CD4-positive, CD25-positive, alpha-beta regulatory T cell (primary cell): ENCODE results near the gene CNOT10. TPM values are rescaled to one million over a fixed set of nuclear protein-coding genes. Genes with fewer than 3 reads are reported as not detected.

Experiments
- ATAC-seq, 2 donors: fragments of 150-1000 bp; cut with Tn5 transposase; one replicate each; pipeline ENCODE4 v1.10.0; 2021; ENCODE audit warnings: low read depth in 2 of 2, moderate number of reproducible peaks in 2 of 2, moderate library complexity in 1 of 2
- DNase-seq, 3 donors: peaks; one replicate each; pipeline versions ENCODE4 v3.0.0 to v3.0.0-alpha.2; 2012 to 2022; ENCODE audit warnings: mixed read lengths in 1 of 3
- H3K27ac ChIP-seq: one replicate; pipeline ENCODE4 v1.7.0; 2013; ENCODE audit warnings: mild to moderate bottlenecking, low read length; ENCODE audit not compliant: insufficient read depth, poor library complexity, severe bottlenecking
- H3K27me3 ChIP-seq: one replicate; pipeline ENCODE4 v1.7.0; 2013; ENCODE audit warnings: low read length; ENCODE audit not compliant: control insufficient read depth, insufficient read depth
- H3K36me3 ChIP-seq: one replicate; pipeline ENCODE4 v1.7.0; 2013; ENCODE audit warnings: mild to moderate bottlenecking, low read length, moderate library complexity; ENCODE audit not compliant: control insufficient read depth, insufficient read depth
- H3K4me1 ChIP-seq: 2 replicates; pipeline ENCODE4 v1.7.0; 2013; ENCODE audit warnings: mild to moderate bottlenecking, low read length; ENCODE audit not compliant: insufficient read depth, control insufficient read depth, poor library complexity, severe bottlenecking
- H3K4me3 ChIP-seq: one replicate; pipeline ENCODE4 v1.7.0; 2013; ENCODE audit warnings: low read depth, mild to moderate bottlenecking, low read length, moderate library complexity
- H3K9me3 ChIP-seq, 2 experiments: 1 replicate in 1 of 2; 2 replicates in 1 of 2; pipeline ENCODE4 v1.7.0; 2013; ENCODE audit warnings: low read length in 2 of 2, mild to moderate bottlenecking in 1 of 2, moderate library complexity in 1 of 2; ENCODE audit not compliant: control insufficient read depth in 2 of 2
- H3K27ac Mint-ChIP-seq, 3 donors: one replicate each; pipeline ENCODE4 v1.8.0; 2020 to 2022; ENCODE audit warnings: mild to moderate bottlenecking in 3 of 3, mixed read lengths in 3 of 3, moderate library complexity in 2 of 3
- H3K27me3 Mint-ChIP-seq: one replicate; pipeline ENCODE4 v1.8.0; 2022; ENCODE audit warnings: mild to moderate bottlenecking, mixed read lengths
- H3K36me3 Mint-ChIP-seq: one replicate; pipeline ENCODE4 v1.8.0; 2020; ENCODE audit warnings: mixed read lengths
- H3K4me1 Mint-ChIP-seq, 4 donors: one replicate each; pipeline ENCODE4 v1.8.0; 2020 to 2022; ENCODE audit warnings: mixed read lengths in 4 of 4, mild to moderate bottlenecking in 1 of 4
- H3K4me3 Mint-ChIP-seq, 4 donors: one replicate each; pipeline ENCODE4 v1.8.0; 2020 to 2022; ENCODE audit warnings: mild to moderate bottlenecking in 4 of 4, mixed read lengths in 4 of 4, moderate library complexity in 3 of 4
- H3K9me3 Mint-ChIP-seq, 7 donors: one replicate each; pipeline ENCODE4 v1.8.0; 2020 to 2022; ENCODE audit warnings: mixed read lengths in 7 of 7, mild to moderate bottlenecking in 3 of 7, moderate library complexity in 2 of 7
- polyA plus RNA-seq, 4 donors: library from polyadenylated mRNA; unstranded; fragments of 300-500 nt; fragmentation: Illumina TruSeq; gene quantifications; one replicate each; pipeline ENCODE4 v1.2.3, GENCODE V29; 2021
- total RNA-seq: library from RNA; stranded (reverse); gene quantifications from one replicate; pipeline ENCODE4 v1.2.3, GENCODE V29; 2022

CNOT10 gene
- total and polyA plus RNA-seq, 5 donors from 2014 or later, result 29.9 to 33.9 (median 32.3) TPM

DNA sequence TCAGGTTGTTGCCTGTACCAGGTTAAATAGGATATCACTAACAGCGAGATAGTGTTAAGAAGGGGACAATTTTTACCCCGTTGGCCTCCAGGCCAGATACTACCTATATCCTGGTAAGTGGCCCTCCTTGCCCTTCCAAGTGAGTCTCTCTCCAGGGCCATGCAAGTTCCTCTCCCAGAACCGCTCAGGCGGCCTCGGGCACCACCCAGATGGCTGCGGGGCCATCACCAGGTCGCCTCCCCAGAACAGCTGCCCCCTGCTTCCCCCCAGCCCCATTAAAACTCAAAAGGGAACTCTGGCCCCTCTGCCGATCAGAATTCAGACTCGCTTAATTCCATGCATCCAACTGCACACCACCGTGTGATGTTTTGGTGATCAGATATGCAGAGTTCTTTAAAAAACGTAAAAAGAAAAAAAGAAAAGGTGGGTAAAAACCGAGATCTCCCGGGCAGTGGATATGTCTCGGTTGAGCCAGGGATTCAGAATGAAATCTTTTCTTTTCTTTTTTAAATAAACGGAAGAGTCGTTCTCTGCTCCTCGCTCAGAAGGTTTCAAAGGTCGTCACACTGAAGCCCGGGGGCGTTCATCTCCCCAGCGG lies 131.0 kb downstream of the CNOT10 start:
- Histone ChIP-seq H3K27ac (no peak overlapping the region), H3K36me3 (no peaks in the 10 kb centered on the region), H3K9me3 (no peaks in the 10 kb centered on the region), H3K4me3 (no peak overlapping the region), H3K27me3 (peaks cover 19% of the 10 kb centered on the region), H3K4me1 (peaks cover 20% of the 10 kb centered on the region)
- DNase-seq, result no peak
- peaks cover 71% of the 10 kb centered on the region for H3K27me3 Mint-ChIP-seq
- peak overlapping the region; percentile 42 to 84 (median 70) for H3K4me3 Mint-ChIP-seq
- peaks cover 0 to 21% (median 5%) of the 10 kb centered on the region in 4 donors for H3K4me1 Mint-ChIP-seq
- peaks cover 0 to 2% (median 0%) of the 10 kb centered on the region in 7 donors for H3K9me3 Mint-ChIP-seq
- H3K36me3 Mint-ChIP-seq, result no peaks in the 10 kb centered on the region
- no peak for ATAC-seq
- peak overlapping the region in 2 of 3 donors; percentile 7 to 74 for H3K27ac Mint-ChIP-seq

DNA sequence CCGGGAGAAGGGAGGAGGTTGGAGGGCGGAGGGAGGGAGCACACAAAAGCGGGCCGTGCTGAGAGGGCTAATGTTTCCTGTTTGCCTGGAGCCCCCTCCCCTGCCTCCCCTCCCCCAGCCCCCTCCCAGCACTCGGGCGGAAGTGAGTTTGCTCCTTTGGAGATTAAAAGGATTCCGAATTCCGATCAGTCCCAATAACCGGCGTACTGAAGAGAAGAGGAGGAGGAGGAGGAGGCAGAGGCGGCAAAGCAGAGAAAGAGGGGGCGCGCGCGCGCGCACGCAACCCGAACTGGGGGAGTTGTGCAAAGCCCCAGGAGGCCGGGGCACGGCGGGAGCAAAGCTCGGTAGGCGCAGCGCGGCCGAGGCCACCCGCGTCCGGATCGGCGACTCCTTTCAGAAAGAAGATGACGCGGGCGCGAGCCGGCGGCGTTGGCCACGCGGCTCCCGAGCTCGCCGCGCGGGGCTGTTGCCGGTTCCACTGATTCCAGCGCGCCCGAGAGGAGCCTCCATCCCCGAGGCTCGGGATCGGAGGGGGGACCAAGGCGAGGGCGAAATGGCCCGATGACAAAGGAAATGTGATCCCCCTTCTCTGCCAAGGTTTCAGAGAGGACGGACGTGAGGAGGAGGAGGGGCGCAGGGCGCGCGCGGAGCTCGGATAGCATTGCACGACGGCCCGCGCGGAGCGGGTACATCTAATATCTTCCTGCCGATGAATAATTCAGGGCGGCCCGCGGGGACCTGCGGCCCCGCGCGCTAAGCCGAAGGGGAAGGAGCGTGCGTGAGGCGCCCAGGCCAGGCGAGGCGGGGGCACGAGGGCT lies 131.7 kb downstream of the CNOT10 start:
- H3K4me3 Mint-ChIP-seq, result peak overlapping the region; percentile 67 to 86 (median 72)
- Histone ChIP-seq H3K27ac (no peak overlapping the region), H3K4me3 (no peak overlapping the region), H3K9me3 (no peaks in the 10 kb centered on the region), H3K36me3 (no peaks in the 10 kb centered on the region), H3K4me1 (peaks cover 20% of the 10 kb centered on the region), H3K27me3 (peaks cover 19% of the 10 kb centered on the region)
- H3K36me3 Mint-ChIP-seq, result no peaks in the 10 kb centered on the region
- ATAC-seq, result peak in 1 of 2 donors; percentile 25
- H3K27ac Mint-ChIP-seq, result no peak overlapping the region
- H3K27me3 Mint-ChIP-seq, result peaks cover 68% of the 10 kb centered on the region
- H3K9me3 Mint-ChIP-seq, result peaks cover 0 to under 1% (median 0%) of the 10 kb centered on the region in 7 donors
- peaks cover 0 to 21% (median 5%) of the 10 kb centered on the region in 4 donors for H3K4me1 Mint-ChIP-seq
- peak in 2 of 3 donors; percentile 12 to 48 for DNase-seq

DNA sequence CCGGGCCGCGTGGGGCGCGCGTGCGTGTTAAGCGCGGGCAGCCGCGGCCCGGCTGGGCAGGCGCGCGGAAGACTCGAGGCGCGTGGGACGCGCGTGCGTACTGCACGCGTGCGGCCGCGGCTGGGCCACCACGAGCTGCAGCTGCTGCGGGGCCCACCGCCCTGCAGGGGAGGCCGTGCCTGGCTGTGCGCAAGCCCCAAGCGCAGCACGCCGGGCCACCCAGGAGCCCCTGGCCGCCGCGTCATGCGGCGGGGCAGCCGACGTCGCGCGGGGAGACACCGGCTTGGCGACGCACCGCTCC lies 132.2 kb downstream of the CNOT10 start:
- H3K27ac ChIP-seq, result no peak overlapping the region
- DNase-seq (no peak), ATAC-seq (no peak)
- H3K27ac Mint-ChIP-seq, result no peak overlapping the region
- H3K4me1 Mint-ChIP-seq, result peaks cover 0 to 21% (median 5%) of the 10 kb centered on the region in 4 donors
- H3K4me3 Mint-ChIP-seq, result peak overlapping the region in 3 of 4 donors; percentile 52 to 76 (median 64)
- no peak overlapping the region for H3K4me3 ChIP-seq
- no peaks in the 10 kb centered on the region for H3K9me3 ChIP-seq
- peaks cover 67% of the 10 kb centered on the region for H3K27me3 Mint-ChIP-seq
- peaks cover 19% of the 10 kb centered on the region for H3K27me3 ChIP-seq
- H3K36me3 ChIP-seq, result no peaks in the 10 kb centered on the region
- H3K36me3 Mint-ChIP-seq, result no peaks in the 10 kb centered on the region
- H3K4me1 ChIP-seq, result peaks cover 20% of the 10 kb centered on the region
- no peaks in the 10 kb centered on the region for H3K9me3 Mint-ChIP-seq

DNA sequence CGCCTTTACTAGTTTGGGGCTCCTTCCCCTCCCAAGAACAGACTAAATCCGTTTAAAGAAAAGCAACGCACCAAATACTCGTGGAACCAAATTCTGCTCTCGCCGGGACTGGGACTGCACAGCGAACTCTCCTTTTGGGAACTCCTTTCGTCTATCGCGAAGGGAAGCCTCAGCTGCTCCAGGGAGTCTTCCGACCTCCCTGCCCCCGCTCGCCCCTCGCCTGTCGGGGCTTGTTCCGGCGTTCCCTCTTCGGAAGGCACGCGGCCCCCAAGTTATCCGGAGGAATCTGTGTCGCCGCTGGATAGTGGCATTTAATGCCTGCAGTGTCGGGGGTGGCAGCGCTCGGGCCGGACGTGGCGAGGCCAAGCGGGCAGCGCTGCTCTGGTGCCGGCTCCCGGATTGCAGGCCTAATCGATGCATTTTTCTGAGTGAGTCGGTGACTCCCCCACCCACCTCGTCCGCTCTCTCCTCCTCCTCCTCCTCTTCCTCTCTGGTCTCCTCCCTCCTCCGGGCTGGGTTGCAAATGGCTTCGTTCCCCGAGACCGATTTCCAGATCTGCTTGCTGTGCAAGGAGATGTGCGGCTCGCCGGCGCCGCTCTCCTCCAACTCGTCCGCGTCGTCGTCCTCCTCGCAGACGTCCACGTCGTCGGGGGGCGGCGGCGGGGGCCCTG lies 132.7 kb downstream of the CNOT10 start, which contains the start of gene TRIM71:
TSS of gene TRIM71 (plus strand) at position 440 of the 671 bp plus-strand sequence. CDS start at position 524, 84 bp downstream.
- ATAC-seq, result peak in 1 of 2 donors; percentile 8
- Mint-ChIP-seq H3K4me1 (peaks cover 0 to 21% (median 5%) of the 10 kb centered on the region in 4 donors), H3K27me3 (peaks cover 69% of the 10 kb centered on the region), H3K36me3 (no peaks in the 10 kb centered on the region), H3K4me3 (peak within 1 kb of the TSS; percentile 71 to 86 (median 74)), H3K27ac (no peak within 1 kb of the TSS), H3K9me3 (no peaks in the 10 kb centered on the region)
- Histone ChIP-seq H3K4me1 (peaks cover 20% of the 10 kb centered on the region), H3K9me3 (no peaks in the 10 kb centered on the region), H3K36me3 (no peaks in the 10 kb centered on the region), H3K27me3 (peaks cover 22% of the 10 kb centered on the region), H3K4me3 (no peak within 1 kb of the TSS), H3K27ac (no peak within 1 kb of the TSS)
- peak in 2 of 3 donors; percentile 5 to 43 for DNase-seq

DNA sequence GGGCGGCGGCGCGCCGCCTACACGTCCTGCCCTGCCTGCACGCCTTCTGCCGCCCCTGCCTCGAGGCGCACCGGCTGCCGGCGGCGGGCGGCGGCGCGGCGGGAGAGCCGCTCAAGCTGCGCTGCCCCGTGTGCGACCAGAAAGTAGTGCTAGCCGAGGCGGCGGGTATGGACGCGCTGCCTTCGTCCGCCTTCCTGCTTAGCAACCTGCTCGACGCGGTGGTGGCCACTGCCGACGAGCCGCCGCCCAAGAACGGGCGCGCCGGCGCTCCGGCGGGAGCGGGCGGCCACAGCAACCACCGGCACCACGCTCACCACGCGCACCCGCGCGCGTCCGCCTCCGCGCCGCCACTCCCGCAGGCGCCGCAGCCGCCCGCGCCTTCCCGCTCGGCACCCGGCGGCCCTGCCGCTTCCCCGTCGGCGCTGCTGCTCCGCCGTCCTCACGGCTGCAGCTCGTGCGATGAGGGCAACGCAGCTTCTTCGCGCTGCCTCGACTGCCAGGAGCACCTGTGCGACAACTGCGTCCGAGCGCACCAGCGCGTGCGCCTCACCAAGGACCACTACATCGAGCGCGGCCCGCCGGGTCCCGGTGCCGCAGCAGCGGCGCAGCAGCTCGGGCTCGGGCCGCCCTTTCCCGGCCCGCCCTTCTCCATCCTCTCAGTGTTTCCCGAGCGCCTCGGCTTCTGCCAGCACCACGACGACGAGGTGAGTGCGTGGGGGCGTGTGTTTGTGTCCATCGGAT lies 133.4 kb downstream of the CNOT10 start:
- Histone ChIP-seq H3K4me1 (peaks cover 20% of the 10 kb centered on the region), H3K4me3 (no peak overlapping the region), H3K27me3 (peaks cover 22% of the 10 kb centered on the region), H3K9me3 (no peaks in the 10 kb centered on the region), H3K36me3 (no peaks in the 10 kb centered on the region), H3K27ac (no peak overlapping the region)
- no peak for ATAC-seq
- Mint-ChIP-seq H3K27ac (no peak overlapping the region), H3K36me3 (no peaks in the 10 kb centered on the region), H3K4me3 (peak overlapping the region; percentile 67 to 79 (median 74)), H3K27me3 (peaks cover 68% of the 10 kb centered on the region), H3K9me3 (no peaks in the 10 kb centered on the region), H3K4me1 (peaks cover 0 to 21% (median 5%) of the 10 kb centered on the region in 4 donors)
- DNase-seq, result peak in 2 of 3 donors; percentile 0 to 6

DNA sequence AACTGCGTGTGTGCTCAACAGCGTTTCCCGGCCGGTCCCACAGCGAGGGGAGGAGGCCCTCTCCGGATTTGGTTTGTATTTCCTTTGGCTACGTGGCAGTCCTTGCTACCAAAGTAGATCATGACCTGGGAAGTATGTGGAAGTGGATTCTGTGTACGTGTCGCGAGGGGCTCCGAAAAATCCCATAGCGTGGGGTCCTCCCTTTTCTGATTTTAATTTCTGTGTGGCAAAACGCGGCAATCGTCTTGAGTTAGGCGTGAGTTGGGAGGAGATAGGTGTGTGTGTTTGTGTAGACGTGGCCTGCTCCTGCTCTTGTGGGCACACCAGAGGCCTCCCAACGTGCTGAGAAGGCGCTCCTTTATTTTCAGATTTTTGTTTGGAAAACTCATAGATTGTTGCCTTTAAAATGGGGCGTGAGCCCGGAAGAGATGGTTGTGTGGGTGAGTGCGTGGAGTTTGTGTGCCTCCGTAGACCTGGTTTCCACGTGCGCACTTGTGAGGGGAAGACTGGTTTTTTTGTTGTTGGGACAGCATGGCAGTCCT lies 134.1 kb downstream of the CNOT10 start:
- Mint-ChIP-seq H3K27me3 (peaks cover 73% of the 10 kb centered on the region), H3K36me3 (no peaks in the 10 kb centered on the region), H3K27ac (no peak overlapping the region), H3K4me1 (peaks cover 0 to 21% (median 5%) of the 10 kb centered on the region in 4 donors), H3K9me3 (no peaks in the 10 kb centered on the region), H3K4me3 (peak overlapping the region; percentile 67 to 79 (median 74))
- peaks cover 20% of the 10 kb centered on the region for H3K4me1 ChIP-seq
- H3K4me3 ChIP-seq, result no peak overlapping the region
- H3K27me3 ChIP-seq, result peaks cover 22% of the 10 kb centered on the region
- ATAC-seq, result no peak
- no peaks in the 10 kb centered on the region for H3K9me3 ChIP-seq
- H3K36me3 ChIP-seq, result no peaks in the 10 kb centered on the region
- no peak overlapping the region for H3K27ac ChIP-seq
- DNase-seq, result no peak
